Renal cortical epithelial cell (primary cell): ENCODE data around the gene MYO3B. TPM values are rescaled to one million over a fixed set of nuclear protein-coding genes. Genes with fewer than 3 reads are reported as not detected.
"Not testable (repeated sequence)": the region's sequence is repeated elsewhere in the genome, so short reads cannot be mapped to it uniquely, and the experiment has no call there.

Experiments used
- DNase-seq: peaks from one replicate; pipeline ENCODE4 v3.0.0-alpha.2; 2011; ENCODE audit warnings: low read depth
- total RNA-seq: library from RNA; depleted of rRNA; stranded (reverse); fragments of >200 nt; gene quantifications from 2 replicates; pipeline ENCODE4 v1.2.3, GENCODE V29; 2014

Gene MYO3B
- total RNA-seq, 1 donor from 2014 or later: 1.4 TPM

GRCh38 chr2:170639635-170640034, 461.7 kb downstream of the MYO3B start:
- DNase-seq: no peak

GRCh38 chr2:170641961-170642360, 464.0 kb downstream of the MYO3B start:
- DNase-seq: no peak

GRCh38 chr2:170643346-170643745, 465.4 kb downstream of the MYO3B start:
- no peak for DNase-seq

- DNase-seq: no peak
Measured at GRCh38 chr2:170647741-170648436, 469.9 kb downstream of the MYO3B start.

- DNase-seq: no peak
Measured at GRCh38 chr2:170651624-170652325, 473.8 kb downstream of the MYO3B start.

GRCh38 chr2:170652637-170653417, 474.9 kb downstream of the MYO3B start:
- no peak for DNase-seq

- no peak for DNase-seq
Measured at GRCh38 chr2:170656669-170657068, 478.7 kb downstream of the MYO3B start.

- peak; percentile 53 for DNase-seq
Measured at GRCh38 chr2:170660409-170660808, 482.5 kb downstream of the MYO3B start.

GRCh38 chr2:170665743-170666142, 487.8 kb downstream of the MYO3B start:
- DNase-seq: no peak

- DNase-seq: no peak
Measured at GRCh38 chr2:170669909-170670308, 492.0 kb downstream of the MYO3B start.

GRCh38 chr2:170670651-170671050, 492.7 kb downstream of the MYO3B start:
- no peak for DNase-seq

- DNase-seq: no peak
Measured at GRCh38 chr2:170671079-170671478, 493.1 kb downstream of the MYO3B start.

GRCh38 chr2:170674282-170674681, 496.3 kb downstream of the MYO3B start:
- not testable (repeated sequence) for DNase-seq

- no peak for DNase-seq
Measured at GRCh38 chr2:170675701-170676100, 497.8 kb downstream of the MYO3B start.

GRCh38 chr2:170679607-170680079, 501.7 kb downstream of the MYO3B start:
- DNase-seq: peak; percentile 43

GRCh38 chr2:170680172-170680941, 502.4 kb downstream of the MYO3B start:
- DNase-seq: no peak

- DNase-seq: no peak
Measured at GRCh38 chr2:170681311-170681710, 503.4 kb downstream of the MYO3B start.

- no peak for DNase-seq
Measured at GRCh38 chr2:170685591-170685990, 507.6 kb downstream of the MYO3B start.

GRCh38 chr2:170689481-170689880, 511.5 kb downstream of the MYO3B start:
- peak; percentile 88 for DNase-seq

- DNase-seq: no peak
Measured at GRCh38 chr2:170690640-170691039, 512.7 kb downstream of the MYO3B start.

- DNase-seq: no peak
Measured at GRCh38 chr2:170694316-170694715, 516.4 kb downstream of the MYO3B start.
